SU-DHL-6 (cell line): ENCODE measurements around the gene GRSF1.
A peak's percentile ranks its signal among the peaks of the same experiment; 100 is the strongest.

Source experiments
- H2AFZ ChIP-seq: fragments of 200-600 bp; sonication (generic); 2 replicates; pipeline ENCODE4 v1.6.1; 2014; ENCODE audit warnings: low read depth, mild to moderate bottlenecking, moderate library complexity, mixed read lengths, antibody characterized with exemption, low read length; ENCODE audit not compliant: severe bottlenecking
- H3F3A ChIP-seq: fragments of 200-600 bp; shearing (Covaris generic); 2 replicates; pipeline ENCODE4 v1.6.0; 2016; ENCODE audit warnings: antibody characterized with exemption, mild to moderate bottlenecking; ENCODE audit not compliant: insufficient read depth
- H3K27ac ChIP-seq: fragments of 200-600 bp; sonication (generic); 2 replicates; pipeline ENCODE4 v1.5.1; 2016; ENCODE audit warnings: low read depth, mild to moderate bottlenecking, low read length, moderate library complexity, mixed read lengths
- H3K27me3 ChIP-seq: fragments of 200-600 bp; sonication (generic), shearing (Covaris generic); 2 replicates; pipeline ENCODE4 v1.6.0; 2014; ENCODE audit warnings: mild to moderate bottlenecking, low read length
- H3K36me3 ChIP-seq: fragments of 200-600 bp; sonication (generic); 2 replicates; pipeline ENCODE4 v1.6.1; 2014; ENCODE audit warnings: mild to moderate bottlenecking, low read length, mixed read lengths
- H3K4me2 ChIP-seq: fragments of 300-600, 200-600 bp; shearing (Covaris generic), sonication (generic); 2 replicates; pipeline ENCODE4 v1.6.0; 2014; ENCODE audit warnings: low read length, low read depth, mild to moderate bottlenecking; ENCODE audit not compliant: poor library complexity, severe bottlenecking
- H3K4me3 ChIP-seq: fragments of 200-600 bp; sonication (generic); 2 replicates; pipeline ENCODE4 v1.5.1; 2014; ENCODE audit warnings: antibody characterized with exemption, low read length, mild to moderate bottlenecking, mixed read lengths; ENCODE audit not compliant: insufficient read depth, poor library complexity, severe bottlenecking
- H3K79me2 ChIP-seq: fragments of 200-600 bp; sonication (generic); 2 replicates; pipeline ENCODE4 v1.6.1; 2014; ENCODE audit warnings: mild to moderate bottlenecking, low read length, moderate library complexity; ENCODE audit not compliant: insufficient read depth
- H3K9ac ChIP-seq: fragments of 200-600 bp; sonication (generic); 2 replicates; pipeline ENCODE4 v1.7.0; 2014; ENCODE audit warnings: mild to moderate bottlenecking, low read length
- H3K9me2 ChIP-seq: fragments of 200-600 bp; sonication (generic); replicated peaks from 2 replicates; pipeline ENCODE4 v1.6.1; 2014; ENCODE audit warnings: low read length; ENCODE audit not compliant: insufficient read depth
- H3K9me3 ChIP-seq: fragments of 200-600 bp; sonication (generic); 2 replicates; pipeline ENCODE4 v1.6.1; 2014; ENCODE audit warnings: low read length, mixed read lengths; ENCODE audit not compliant: insufficient read depth
- H4K20me1 ChIP-seq: fragments of 200-600 bp; sonication (generic); 2 replicates; pipeline ENCODE4 v1.6.1; 2014; ENCODE audit warnings: low read depth, mild to moderate bottlenecking, antibody characterized with exemption, low read length, moderate library complexity, mixed read lengths
- CTCF ChIP-seq: fragments of 200-600 bp; sonication (generic); IDR thresholded peaks from one replicate; pipeline ENCODE4 v1.5.1; 2017; ENCODE audit warnings: antibody characterized with exemption, mild to moderate bottlenecking, low read length, moderate library complexity; ENCODE audit not compliant: insufficient read depth, poor library complexity, severe bottlenecking
- EZH2phosphoT487 ChIP-seq: fragments of 200-600 bp; sonication (generic), shearing (Covaris generic); conservative IDR thresholded peaks from 2 replicates; pipeline ENCODE4 v1.6.1; 2018; ENCODE audit warnings: mild to moderate bottlenecking, antibody characterized with exemption, low read length, moderate library complexity, mixed read lengths

GRSF1 gene, protein sequence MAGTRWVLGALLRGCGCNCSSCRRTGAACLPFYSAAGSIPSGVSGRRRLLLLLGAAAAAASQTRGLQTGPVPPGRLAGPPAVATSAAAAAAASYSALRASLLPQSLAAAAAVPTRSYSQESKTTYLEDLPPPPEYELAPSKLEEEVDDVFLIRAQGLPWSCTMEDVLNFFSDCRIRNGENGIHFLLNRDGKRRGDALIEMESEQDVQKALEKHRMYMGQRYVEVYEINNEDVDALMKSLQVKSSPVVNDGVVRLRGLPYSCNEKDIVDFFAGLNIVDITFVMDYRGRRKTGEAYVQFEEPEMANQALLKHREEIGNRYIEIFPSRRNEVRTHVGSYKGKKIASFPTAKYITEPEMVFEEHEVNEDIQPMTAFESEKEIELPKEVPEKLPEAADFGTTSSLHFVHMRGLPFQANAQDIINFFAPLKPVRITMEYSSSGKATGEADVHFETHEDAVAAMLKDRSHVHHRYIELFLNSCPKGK

GRCh38 chr4:70839589-70840093 lies at the start of gene GRSF1:
Gene GRSF1 (minus strand): TSS chr4:70839890. CDS start chr4:70839827, 63 bp downstream.
- peaks cover 39% of the 10 kb centered on the region for H3K79me2 ChIP-seq
- TF ChIP-seq EZH2phosphoT487 = no peak
- no peak for TF ChIP-seq CTCF
- H3K4me2 ChIP-seq = peak within 1 kb of the TSS; percentile 82
- H3K27me3 ChIP-seq = no peaks in the 10 kb centered on the region
- peak within 1 kb of the TSS; percentile 72 for H3K4me3 ChIP-seq
- no peaks in the 10 kb centered on the region for H4K20me1 ChIP-seq
- H2AFZ ChIP-seq = no peak within 1 kb of the TSS
- no peaks in the 10 kb centered on the region for H3K9me2 ChIP-seq
- H3K9ac ChIP-seq = peak within 1 kb of the TSS; percentile 75
- peaks cover 8% of the 10 kb centered on the region for H3F3A ChIP-seq
- no peaks in the 10 kb centered on the region for H3K36me3 ChIP-seq
- H3K9me3 ChIP-seq = no peaks in the 10 kb centered on the region
- peak within 1 kb of the TSS; percentile 73 for H3K27ac ChIP-seq

GRCh38 chr4:70885174-70885573 lies 45.5 kb upstream of the GRSF1 start:
- TF ChIP-seq CTCF (no peak), EZH2phosphoT487 (no peak)
- no peaks in the 10 kb centered on the region for H3F3A ChIP-seq
- no peaks in the 10 kb centered on the region for H3K36me3 ChIP-seq
- H4K20me1 ChIP-seq = no peaks in the 10 kb centered on the region
- H3K9ac ChIP-seq = no peak overlapping the region
- H3K9me3 ChIP-seq = no peaks in the 10 kb centered on the region
- no peak overlapping the region for H3K4me2 ChIP-seq
- no peak overlapping the region for H3K4me3 ChIP-seq
- no peaks in the 10 kb centered on the region for H3K79me2 ChIP-seq
- H3K27me3 ChIP-seq = no peaks in the 10 kb centered on the region
- no peaks in the 10 kb centered on the region for H3K9me2 ChIP-seq
- H3K27ac ChIP-seq = no peak overlapping the region
- no peak overlapping the region for H2AFZ ChIP-seq

- H3K9me2 ChIP-seq = no peaks in the 10 kb centered on the region
- H3K9me3 ChIP-seq = no peaks in the 10 kb centered on the region
- no peaks in the 10 kb centered on the region for H3K36me3 ChIP-seq
- H4K20me1 ChIP-seq = no peaks in the 10 kb centered on the region
- TF ChIP-seq CTCF = no peak
- TF ChIP-seq EZH2phosphoT487 = no peak
- H3K4me3 ChIP-seq = no peak overlapping the region
- no peak overlapping the region for H2AFZ ChIP-seq
- H3F3A ChIP-seq = no peaks in the 10 kb centered on the region
- no peak overlapping the region for H3K27ac ChIP-seq
- H3K27me3 ChIP-seq = no peaks in the 10 kb centered on the region
- no peak overlapping the region for H3K4me2 ChIP-seq
- H3K79me2 ChIP-seq = no peaks in the 10 kb centered on the region
- no peak overlapping the region for H3K9ac ChIP-seq
These were observed 41.0 kb upstream of the GRSF1 start for GRCh38 chr4:70880739-70881138.
